ENCODE data around the gene CCDC57.

CCDC57 gene

GRCh38 chr17:82252511-82253178 is 40.0 kb upstream of the CCDC57 start:
- no peak overlapping the region for H3K9ac ChIP-seq (ENCODE audit: low read depth, low read length)
- no peak overlapping the region for H3K27ac ChIP-seq (ENCODE audit: low read depth, low read length)
- H3K27me3 ChIP-seq (ENCODE audit: insufficient read depth, low read length) = no peaks in the 10 kb centered on the region
- no peaks in the 10 kb centered on the region for H3K4me1 ChIP-seq (ENCODE audit: insufficient read depth, low read length)
- WGBS = 96% methylated on average over 28 of the region's 28 CpGs
- no peaks in the 10 kb centered on the region for H3K9me3 ChIP-seq (ENCODE audit: insufficient read depth, low read depth, low read length)
- no peak overlapping the region for H3K4me3 ChIP-seq (ENCODE audit: low read length)
- H3K36me3 ChIP-seq (ENCODE audit: insufficient read depth, low read length) = peaks cover 86% of the 10 kb centered on the region

GRCh38 chr17:82250868-82251500 is 38.3 kb upstream of the CCDC57 start:
- WGBS = 97% methylated on average over 25 of the region's 25 CpGs
- H3K9ac ChIP-seq (ENCODE audit: low read depth, low read length) = no peak overlapping the region
- H3K4me3 ChIP-seq (ENCODE audit: low read length) = no peak overlapping the region
- no peaks in the 10 kb centered on the region for H3K27me3 ChIP-seq (ENCODE audit: insufficient read depth, low read length)
- peaks cover 86% of the 10 kb centered on the region for H3K36me3 ChIP-seq (ENCODE audit: insufficient read depth, low read length)
- no peak overlapping the region for H3K27ac ChIP-seq (ENCODE audit: low read depth, low read length)
- H3K9me3 ChIP-seq (ENCODE audit: insufficient read depth, low read depth, low read length) = no peaks in the 10 kb centered on the region
- H3K4me1 ChIP-seq (ENCODE audit: insufficient read depth, low read length) = no peaks in the 10 kb centered on the region

GRCh38 chr17:82249896-82250581 is 37.4 kb upstream of the CCDC57 start:
- H3K36me3 ChIP-seq (ENCODE audit: insufficient read depth, low read length) = peaks cover 86% of the 10 kb centered on the region
- H3K4me1 ChIP-seq (ENCODE audit: insufficient read depth, low read length) = no peaks in the 10 kb centered on the region
- no peaks in the 10 kb centered on the region for H3K27me3 ChIP-seq (ENCODE audit: insufficient read depth, low read length)
- H3K9ac ChIP-seq (ENCODE audit: low read depth, low read length) = no peak overlapping the region
- H3K4me3 ChIP-seq (ENCODE audit: low read length) = no peak overlapping the region
- no peaks in the 10 kb centered on the region for H3K9me3 ChIP-seq (ENCODE audit: insufficient read depth, low read depth, low read length)
- WGBS = 96% methylated on average over 33 of the region's 33 CpGs
- no peak overlapping the region for H3K27ac ChIP-seq (ENCODE audit: low read depth, low read length)

DNA sequence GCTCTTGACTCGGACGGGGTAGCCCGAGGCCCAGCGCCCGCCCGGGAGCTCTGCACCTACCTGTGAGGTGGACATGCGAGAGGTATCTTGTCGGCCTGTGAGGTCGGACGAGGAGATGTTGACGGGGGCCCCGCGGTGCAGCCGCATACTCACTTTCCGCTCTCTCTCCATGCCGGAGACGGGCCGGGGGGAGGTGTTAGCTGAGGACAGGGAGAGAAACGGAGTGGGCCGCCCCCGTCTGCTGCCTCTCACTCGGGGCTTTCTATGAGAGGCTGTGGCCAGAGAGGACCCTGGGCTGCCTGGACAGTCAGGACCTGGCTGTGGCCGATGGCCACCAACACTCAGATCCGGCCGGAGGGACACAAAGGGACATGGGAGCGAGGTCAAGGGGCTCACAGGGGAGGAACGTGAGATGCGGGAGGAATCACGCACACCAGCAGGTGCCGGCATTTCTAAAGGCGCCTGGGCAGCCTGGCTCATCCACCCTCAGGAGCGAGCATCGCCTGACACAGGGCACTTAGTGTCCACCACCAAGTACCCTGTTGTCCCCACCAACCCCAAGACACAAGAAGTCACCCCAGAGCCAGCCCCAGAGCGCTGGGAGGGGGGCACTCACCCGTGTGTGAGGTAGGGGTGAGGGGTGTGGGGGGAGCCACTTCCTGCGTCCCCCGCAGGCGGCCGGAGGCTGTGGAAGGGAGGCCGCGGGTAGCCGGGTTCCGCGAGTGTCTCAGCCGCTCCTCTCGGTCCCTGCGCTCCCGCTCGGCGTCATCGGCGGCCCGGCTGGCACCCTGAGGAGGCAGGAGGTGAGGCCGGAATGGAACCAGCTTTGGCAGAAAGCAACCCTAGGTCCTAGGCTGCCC is 36.4 kb upstream of the CCDC57 start:
- Histone ChIP-seq H3K9ac (ENCODE audit: low read depth, low read length) (no peak overlapping the region), H3K27ac (ENCODE audit: low read depth, low read length) (no peak overlapping the region), H3K27me3 (ENCODE audit: insufficient read depth, low read length) (no peaks in the 10 kb centered on the region), H3K4me3 (ENCODE audit: low read length) (no peak overlapping the region), H3K9me3 (ENCODE audit: insufficient read depth, low read depth, low read length) (no peaks in the 10 kb centered on the region), H3K36me3 (ENCODE audit: insufficient read depth, low read length) (peaks cover 96% of the 10 kb centered on the region), H3K4me1 (ENCODE audit: insufficient read depth, low read length) (no peaks in the 10 kb centered on the region)
- WGBS = 96% methylated on average over 54 of the region's 54 CpGs

- peaks cover 100% of the 10 kb centered on the region for H3K36me3 ChIP-seq (ENCODE audit: insufficient read depth, low read length)
- H3K27me3 ChIP-seq (ENCODE audit: insufficient read depth, low read length) = no peaks in the 10 kb centered on the region
- H3K9me3 ChIP-seq (ENCODE audit: insufficient read depth, low read depth, low read length) = no peaks in the 10 kb centered on the region
- no peak overlapping the region for H3K9ac ChIP-seq (ENCODE audit: low read depth, low read length)
- no peaks in the 10 kb centered on the region for H3K4me1 ChIP-seq (ENCODE audit: insufficient read depth, low read length)
- H3K4me3 ChIP-seq (ENCODE audit: low read length) = no peak overlapping the region
- no peak overlapping the region for H3K27ac ChIP-seq (ENCODE audit: low read depth, low read length)
- WGBS = 96% methylated on average over 28 of the region's 28 CpGs
Measured at GRCh38 chr17:82247856-82248671, 35.4 kb upstream of the CCDC57 start.

DNA sequence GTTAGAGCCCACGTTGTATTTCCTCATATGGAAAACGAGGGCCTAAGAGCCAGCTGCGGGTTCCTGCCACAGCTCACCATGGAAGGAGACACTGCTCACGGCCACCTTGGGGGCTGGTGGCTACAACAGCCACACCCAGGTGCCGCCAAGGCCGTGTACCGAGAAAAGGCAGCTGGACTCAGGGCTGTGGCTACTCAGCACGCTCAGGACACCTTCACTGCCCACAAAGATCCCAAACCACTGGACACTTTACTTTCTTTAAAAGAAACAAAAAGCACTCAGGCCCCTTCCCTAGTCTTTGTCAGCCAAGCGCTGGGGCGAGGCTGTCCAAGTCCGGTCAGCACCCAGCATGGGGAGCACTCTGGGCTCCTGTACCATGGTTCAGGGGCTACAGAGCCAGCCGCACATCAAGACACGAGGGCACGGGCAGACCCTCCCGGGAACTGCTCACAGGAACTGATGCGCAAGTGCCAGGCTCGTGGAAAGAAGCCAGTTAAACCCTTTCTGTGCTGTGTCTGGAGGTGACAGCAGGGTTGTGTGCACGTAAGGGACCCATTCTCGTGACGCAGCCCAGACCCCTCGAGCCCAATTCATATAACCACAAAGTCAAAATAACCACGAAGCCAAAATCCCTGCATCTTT is 34.7 kb upstream of the CCDC57 start:
- Histone ChIP-seq H3K9ac (ENCODE audit: low read depth, low read length) (no peak overlapping the region), H3K9me3 (ENCODE audit: insufficient read depth, low read depth, low read length) (no peaks in the 10 kb centered on the region), H3K4me1 (ENCODE audit: insufficient read depth, low read length) (no peaks in the 10 kb centered on the region), H3K36me3 (ENCODE audit: insufficient read depth, low read length) (peaks cover 100% of the 10 kb centered on the region), H3K27ac (ENCODE audit: low read depth, low read length) (no peak overlapping the region), H3K27me3 (ENCODE audit: insufficient read depth, low read length) (no peaks in the 10 kb centered on the region), H3K4me3 (ENCODE audit: low read length) (no peak overlapping the region)
- 95% methylated on average over 22 of the region's 22 CpGs for WGBS

DNA sequence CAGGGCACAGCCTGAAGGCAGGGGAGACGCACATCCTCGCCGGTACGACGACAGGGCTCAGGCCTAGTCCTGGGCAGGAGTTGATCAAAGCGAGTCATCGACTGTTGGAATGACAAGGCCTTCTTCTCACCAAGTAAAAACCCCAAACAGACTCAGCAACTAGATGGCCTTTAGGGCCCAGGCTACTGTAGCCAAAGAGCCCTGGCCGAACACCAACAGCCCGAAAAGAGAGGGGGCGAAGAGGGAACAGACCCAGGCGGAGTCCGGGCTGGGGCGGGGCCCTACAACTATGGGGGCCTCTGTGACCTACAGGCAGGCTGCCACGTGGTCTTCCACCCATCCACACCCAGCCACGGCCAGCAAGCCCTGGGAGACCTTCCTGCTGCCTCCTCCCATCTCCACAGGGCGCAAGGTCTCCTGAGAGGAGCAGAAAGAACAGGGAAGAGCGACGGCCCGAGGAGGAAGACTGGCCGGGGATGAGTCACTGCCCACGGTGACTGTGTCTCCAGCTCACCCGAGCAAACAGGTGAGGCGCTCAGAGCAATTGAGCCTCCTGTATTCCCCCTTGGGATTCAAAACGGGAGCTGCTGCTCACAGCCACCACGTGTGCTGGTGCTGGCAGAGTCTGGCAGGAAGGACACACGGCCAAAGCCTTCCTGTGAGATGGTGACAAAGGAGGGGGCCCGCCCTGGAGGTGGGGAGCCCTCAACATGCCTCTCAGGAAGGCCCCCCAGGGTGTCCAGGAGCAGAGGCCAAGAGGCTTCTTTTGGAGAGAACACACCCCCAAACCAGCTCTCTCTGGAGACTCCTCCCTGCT is 33.9 kb upstream of the CCDC57 start:
- 93% methylated on average over 27 of the region's 27 CpGs for WGBS
- no peaks in the 10 kb centered on the region for H3K9me3 ChIP-seq (ENCODE audit: insufficient read depth, low read depth, low read length)
- H3K27ac ChIP-seq (ENCODE audit: low read depth, low read length) = no peak overlapping the region
- H3K4me3 ChIP-seq (ENCODE audit: low read length) = no peak overlapping the region
- H3K4me1 ChIP-seq (ENCODE audit: insufficient read depth, low read length) = no peaks in the 10 kb centered on the region
- no peak overlapping the region for H3K9ac ChIP-seq (ENCODE audit: low read depth, low read length)
- peaks cover 96% of the 10 kb centered on the region for H3K36me3 ChIP-seq (ENCODE audit: insufficient read depth, low read length)
- H3K27me3 ChIP-seq (ENCODE audit: insufficient read depth, low read length) = no peaks in the 10 kb centered on the region

DNA sequence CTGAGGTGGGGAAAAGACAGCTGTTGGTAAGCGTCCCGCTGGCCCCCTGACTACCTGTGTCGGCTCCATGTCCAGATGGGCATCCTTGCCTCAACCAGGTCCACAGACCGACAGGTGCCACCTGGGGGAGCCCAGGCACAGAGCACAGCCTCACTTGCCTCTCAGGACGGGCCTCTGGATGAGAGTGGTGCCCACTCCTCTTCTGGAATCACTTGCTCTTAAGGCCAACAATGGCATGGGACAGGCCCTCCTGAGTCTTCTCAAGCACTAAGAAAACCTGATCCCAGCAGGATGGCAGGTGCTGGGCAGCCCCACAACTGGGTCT is 33.4 kb upstream of the CCDC57 start:
- WGBS = 98% methylated on average over 5 of the region's 5 CpGs
- Histone ChIP-seq H3K4me1 (ENCODE audit: insufficient read depth, low read length) (no peaks in the 10 kb centered on the region), H3K27me3 (ENCODE audit: insufficient read depth, low read length) (no peaks in the 10 kb centered on the region), H3K4me3 (ENCODE audit: low read length) (no peak overlapping the region), H3K27ac (ENCODE audit: low read depth, low read length) (no peak overlapping the region), H3K9ac (ENCODE audit: low read depth, low read length) (no peak overlapping the region), H3K36me3 (ENCODE audit: insufficient read depth, low read length) (peaks cover 90% of the 10 kb centered on the region), H3K9me3 (ENCODE audit: insufficient read depth, low read depth, low read length) (no peaks in the 10 kb centered on the region)

- no peak overlapping the region for H3K4me3 ChIP-seq (ENCODE audit: low read length)
- H3K4me1 ChIP-seq (ENCODE audit: insufficient read depth, low read length) = no peaks in the 10 kb centered on the region
- H3K27ac ChIP-seq (ENCODE audit: low read depth, low read length) = no peak overlapping the region
- WGBS = 96% methylated on average over 47 of the region's 47 CpGs
- H3K9ac ChIP-seq (ENCODE audit: low read depth, low read length) = no peak overlapping the region
- peaks cover 84% of the 10 kb centered on the region for H3K36me3 ChIP-seq (ENCODE audit: insufficient read depth, low read length)
- H3K27me3 ChIP-seq (ENCODE audit: insufficient read depth, low read length) = no peaks in the 10 kb centered on the region
- no peaks in the 10 kb centered on the region for H3K9me3 ChIP-seq (ENCODE audit: insufficient read depth, low read depth, low read length)
Measured at GRCh38 chr17:82245134-82246039, 32.7 kb upstream of the CCDC57 start.
